Measurements from ENCODE around the gene BICDL2.

The BICDL2 gene

GRCh38 chr16:3025032-3026002 is 11.4 kb downstream of the BICDL2 start:
- no peak for DNase-seq (ENCODE audit: low spot score)

DNA sequence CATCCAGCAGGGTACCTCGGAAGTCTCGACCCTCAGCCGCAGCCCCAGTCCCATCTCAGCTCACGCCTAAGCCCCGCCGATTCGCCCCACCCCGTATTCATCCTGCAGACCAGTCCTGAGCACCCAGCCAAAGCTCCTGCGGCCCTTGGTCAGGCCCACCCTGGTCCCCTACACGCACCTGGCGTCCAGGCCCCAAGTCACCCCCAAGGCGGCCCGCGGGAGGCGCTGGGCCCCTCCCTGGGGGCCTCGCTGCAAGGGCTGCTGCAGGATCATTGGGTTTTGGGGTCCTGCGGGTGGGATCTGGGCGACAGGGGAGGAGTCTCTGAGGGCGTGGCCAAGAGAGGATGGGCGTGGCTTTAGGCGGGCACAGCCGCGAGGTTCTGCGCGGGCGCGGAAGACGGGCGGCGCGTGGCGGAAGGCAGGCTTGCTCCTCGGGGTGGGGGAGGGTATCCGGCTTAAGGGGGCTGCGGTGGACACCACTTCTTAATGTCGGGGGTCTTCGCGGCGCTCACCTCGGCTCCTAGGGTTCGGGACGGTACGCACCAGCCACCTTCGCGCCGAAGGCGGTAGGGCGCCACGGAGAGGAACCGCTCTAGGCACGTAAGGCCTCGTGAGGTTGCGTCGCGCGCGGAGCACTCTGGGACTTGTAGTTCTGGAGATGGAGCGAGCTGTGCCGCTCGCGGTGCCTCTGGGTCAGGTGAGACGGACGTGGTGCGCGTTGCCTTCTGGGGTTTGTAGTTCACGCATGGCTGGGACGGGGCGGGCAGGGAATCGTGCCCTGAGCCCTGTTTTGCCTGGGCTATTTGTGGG is 12.9 kb downstream of the BICDL2 start, which contains the start of the genes HCFC1R1 and THOC6:
TSS of gene HCFC1R1 (minus strand) at position 274 of the 810 bp plus-strand sequence. CDS start at position 273, 1 bp downstream.
TSS of gene THOC6 (plus strand) at position 367 of the 810 bp plus-strand sequence. CDS start at position 659, 292 bp downstream.
- peak; percentile 86 for DNase-seq (ENCODE audit: low spot score)

DNA sequence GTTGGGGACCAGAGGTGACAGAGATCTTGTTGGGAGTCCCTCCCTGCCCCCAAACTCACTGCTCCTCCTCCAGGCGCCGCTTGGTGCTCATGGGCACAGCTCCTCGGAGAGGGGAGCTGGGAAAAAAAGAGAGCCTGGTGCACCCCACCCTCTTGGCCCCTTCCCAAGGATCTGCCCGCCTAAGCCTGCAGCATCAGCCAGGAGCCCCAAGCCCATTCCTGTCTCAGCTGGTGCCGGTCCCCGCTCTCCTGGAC is 13.4 kb downstream of the BICDL2 start:
- DNase-seq (ENCODE audit: low spot score): peak; percentile 67

DNA sequence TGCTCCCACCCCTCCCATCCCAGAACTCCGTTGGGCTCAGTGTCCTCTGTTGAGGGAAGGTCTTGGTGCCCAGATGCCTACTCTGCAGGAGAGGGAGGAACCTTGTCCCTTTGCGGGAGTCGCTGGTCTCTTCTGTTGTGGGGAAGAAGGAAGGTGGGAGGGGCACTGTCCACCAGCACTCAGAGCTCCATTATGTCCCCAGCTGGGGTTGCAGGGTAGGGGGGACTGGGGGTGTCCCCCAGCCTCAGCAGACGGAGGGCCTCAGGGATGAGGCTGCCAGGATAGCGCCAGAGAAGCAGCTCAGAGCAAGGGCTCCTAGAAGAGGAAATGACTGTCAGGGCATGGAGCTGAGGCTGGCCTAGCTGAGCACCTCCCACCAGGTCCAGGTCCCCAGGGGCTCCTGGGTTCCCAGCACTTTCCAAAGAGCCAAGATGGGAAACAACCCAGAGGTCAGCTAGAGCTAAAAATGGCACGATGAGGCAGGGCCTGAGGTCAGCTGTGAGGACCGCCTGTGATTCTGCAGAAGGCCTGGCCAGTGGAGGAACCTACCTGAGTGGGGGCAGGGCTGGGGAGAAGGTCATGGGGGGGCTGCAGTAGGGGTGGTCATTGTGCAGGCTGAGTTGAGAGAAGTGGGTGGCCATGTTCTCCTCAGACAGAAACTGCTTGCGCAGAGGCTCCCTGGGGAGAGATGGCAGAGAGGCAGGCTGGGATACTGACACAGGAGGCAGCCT is 13.9 kb downstream of the BICDL2 start:
- DNase-seq (ENCODE audit: low spot score): no peak

DNA sequence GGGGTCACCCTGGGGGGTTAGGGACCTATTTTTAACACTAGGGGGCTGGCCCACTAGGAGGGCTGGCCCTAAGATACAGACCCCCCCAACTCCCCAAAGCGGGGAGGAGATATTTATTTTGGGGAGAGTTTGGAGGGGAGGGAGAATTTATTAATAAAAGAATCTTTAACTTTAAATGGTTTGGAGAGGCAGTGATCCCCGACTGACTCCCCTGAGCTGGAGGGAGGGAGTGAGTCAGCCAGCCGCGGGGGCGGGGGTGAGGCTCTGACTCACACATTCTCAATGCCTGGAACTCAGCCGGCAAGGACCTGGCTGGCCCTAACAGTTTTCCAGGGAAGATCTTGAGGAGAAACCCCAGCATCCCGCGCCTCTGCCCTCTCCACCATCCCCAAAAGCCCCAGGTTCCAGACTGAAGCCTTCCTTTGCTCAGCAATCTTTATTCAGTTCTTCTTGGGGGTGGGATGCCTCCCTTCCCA is 14.5 kb downstream of the BICDL2 start:
- peak; percentile 90 for DNase-seq (ENCODE audit: low spot score)

GRCh38 chr16:3021449-3022207 is 15.1 kb downstream of the BICDL2 start:
- DNase-seq (ENCODE audit: low spot score): peak; percentile 82

DNA sequence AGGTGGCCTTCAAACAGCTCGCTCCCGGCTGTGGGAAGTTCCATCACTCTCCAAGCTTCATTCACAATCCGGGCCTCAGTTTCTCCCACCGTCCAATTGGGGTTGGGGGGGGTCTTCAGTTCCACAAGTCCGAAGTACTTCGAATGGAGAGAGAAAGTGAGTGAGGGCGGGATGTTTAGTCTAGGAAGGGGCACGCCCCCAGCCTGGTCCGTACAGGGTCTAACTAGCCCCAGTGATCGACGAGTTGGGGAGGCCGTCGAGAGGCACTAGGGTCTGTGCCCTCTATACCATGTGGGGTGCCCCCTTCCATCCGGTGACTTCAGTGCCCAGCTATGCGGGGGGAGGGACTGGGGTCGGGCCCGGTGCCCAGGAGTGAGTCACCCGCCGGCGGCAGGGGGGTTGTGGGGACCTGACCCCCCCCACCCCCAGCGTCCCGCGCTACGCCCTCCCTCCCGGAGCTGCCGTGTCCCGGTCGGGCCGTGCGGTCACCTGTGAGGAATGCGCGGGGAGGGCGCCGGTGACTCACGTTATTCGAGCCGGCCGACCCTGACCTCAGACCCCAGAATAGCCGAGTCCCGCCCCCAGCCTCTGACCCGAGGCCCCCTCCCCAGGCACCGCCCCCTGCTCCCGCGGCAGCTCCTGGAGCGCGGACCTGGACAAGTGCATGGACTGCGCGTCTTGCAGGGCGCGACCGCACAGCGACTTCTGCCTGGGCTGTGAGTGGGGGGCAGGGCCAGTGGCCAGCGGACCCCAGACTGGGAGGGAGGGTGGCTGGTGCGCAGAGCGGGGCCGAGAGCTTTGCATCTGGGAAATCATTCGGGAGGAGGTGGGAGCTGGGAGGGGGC is 15.9 kb downstream of the BICDL2 start:
- peak; percentile 93 for DNase-seq (ENCODE audit: low spot score)

DNA sequence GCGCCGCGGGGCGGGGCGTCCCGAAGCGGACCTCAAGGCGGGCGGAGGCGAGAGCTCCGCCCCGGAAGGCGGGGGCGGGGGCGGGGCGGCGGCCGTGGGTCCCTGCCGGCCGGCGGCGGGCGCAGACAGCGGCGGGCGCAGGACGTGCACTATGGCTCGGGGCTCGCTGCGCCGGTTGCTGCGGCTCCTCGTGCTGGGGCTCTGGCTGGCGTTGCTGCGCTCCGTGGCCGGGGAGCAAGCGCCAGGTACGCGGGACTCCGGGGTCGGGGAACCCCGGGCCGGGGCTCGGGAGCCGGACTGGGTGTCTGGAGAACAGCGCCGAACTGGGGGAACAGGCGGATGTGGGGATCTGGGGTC is 16.5 kb downstream of the BICDL2 start, which contains the start of gene TNFRSF12A:
TSS of gene TNFRSF12A (plus strand) at position 122 of the 357 bp plus-strand sequence. CDS start at position 152, 30 bp downstream.
- peak; percentile 94 for DNase-seq (ENCODE audit: low spot score)

- DNase-seq (ENCODE audit: low spot score): no peak
Measured at GRCh38 chr16:3019594-3020246, 17.0 kb downstream of the BICDL2 start.

GRCh38 chr16:3017794-3018506 is 18.8 kb downstream of the BICDL2 start, which contains the start of gene CLDN6:
TSS of gene CLDN6 (minus strand) at chr16:3018183. CDS start at chr16:3016021, 2,162 bp downstream.
- DNase-seq (ENCODE audit: low spot score): no peak

- no peak for DNase-seq (ENCODE audit: low spot score)
Measured at GRCh38 chr16:3017344-3017743, 19.4 kb downstream of the BICDL2 start.

DNA sequence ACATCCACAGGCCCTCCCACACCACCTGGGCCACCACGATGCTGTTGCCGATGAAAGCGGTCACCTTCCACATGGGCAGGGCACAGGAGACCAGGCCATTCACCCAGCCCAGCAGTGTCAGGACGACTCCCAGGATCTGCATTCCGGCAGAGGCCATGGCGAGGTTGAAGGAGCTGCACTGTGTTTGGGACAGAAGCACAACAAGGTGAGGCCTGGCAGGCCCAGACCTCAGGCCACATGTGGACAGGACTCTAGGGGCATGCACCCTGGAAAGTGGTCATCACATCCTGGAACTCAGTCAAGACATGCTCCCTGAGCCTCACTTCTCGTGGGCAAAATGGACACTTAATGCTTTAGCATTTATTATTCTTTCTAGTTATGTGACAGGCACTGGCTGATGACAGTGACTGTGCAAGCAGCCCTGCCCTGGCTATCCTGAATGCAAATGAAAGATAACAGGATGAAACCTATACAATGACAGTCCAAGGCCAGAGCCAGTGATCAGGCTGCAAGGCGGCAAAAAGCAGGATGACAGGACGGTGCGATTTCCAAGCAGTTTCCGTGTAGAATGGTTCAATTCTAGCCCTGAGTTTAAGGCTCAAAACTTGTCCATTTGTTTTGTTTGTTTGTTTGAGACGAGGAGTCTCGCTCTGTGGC is 20.8 kb downstream of the BICDL2 start:
- no peak for DNase-seq (ENCODE audit: low spot score)

DNA sequence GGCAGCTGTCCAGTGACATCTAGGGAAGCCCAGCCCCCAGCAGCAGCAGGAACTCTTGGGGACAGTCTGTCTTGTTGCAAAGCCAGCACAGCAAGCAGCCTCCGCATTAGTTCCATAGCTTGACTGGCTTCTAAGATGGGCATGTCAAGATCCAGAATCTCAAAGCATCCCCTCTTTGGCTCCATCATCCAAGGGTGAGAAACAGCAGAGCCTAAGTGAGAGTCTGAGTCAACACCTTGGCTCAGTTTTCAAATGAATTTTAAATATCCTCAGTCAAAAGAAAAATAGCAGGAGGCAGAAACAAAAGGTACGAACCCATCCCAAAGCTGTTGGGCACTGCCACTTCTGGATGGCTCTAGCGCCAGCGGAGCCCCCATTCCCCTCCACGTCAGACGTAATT is 21.8 kb downstream of the BICDL2 start:
- no peak for DNase-seq (ENCODE audit: low spot score)

GRCh38 chr16:3013998-3014690 is 22.6 kb downstream of the BICDL2 start:
- DNase-seq (ENCODE audit: low spot score): no peak

- DNase-seq (ENCODE audit: low spot score): no peak
Measured at GRCh38 chr16:3013491-3013951, 23.2 kb downstream of the BICDL2 start.

DNA sequence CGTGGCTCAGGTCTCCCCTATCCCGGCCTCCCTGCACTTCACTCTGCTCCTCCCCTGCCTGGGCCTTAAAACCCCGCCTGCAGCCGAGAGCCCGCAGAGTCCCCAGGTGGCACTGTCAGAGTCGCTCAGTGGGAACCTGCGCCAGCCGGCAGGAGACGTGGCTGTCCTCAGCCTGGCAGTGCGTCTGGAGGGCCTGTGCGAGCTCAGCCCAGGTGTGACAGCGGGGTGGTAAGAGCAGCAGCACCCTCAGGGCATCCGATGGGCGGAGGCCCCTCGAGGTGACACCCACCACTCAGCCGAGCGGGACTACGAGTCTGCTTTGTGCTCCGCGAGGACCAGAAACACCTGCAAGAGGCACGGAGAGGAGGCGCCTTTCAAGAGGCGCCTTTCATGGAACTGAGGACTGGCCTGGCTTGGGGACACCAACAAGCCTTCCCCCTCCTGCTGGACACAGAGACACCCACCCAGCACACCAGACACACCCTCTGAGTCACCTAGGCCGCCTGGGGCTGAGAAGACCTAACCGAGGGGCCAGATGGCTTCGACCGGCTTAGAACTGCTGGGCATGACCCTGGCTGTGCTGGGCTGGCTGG is 23.8 kb downstream of the BICDL2 start, which contains the start of gene CLDN9:
TSS of gene CLDN9 (plus strand) at position 96 of the 593 bp plus-strand sequence. CDS start at position 536, 440 bp downstream.
- no peak for DNase-seq (ENCODE audit: low spot score)

DNA sequence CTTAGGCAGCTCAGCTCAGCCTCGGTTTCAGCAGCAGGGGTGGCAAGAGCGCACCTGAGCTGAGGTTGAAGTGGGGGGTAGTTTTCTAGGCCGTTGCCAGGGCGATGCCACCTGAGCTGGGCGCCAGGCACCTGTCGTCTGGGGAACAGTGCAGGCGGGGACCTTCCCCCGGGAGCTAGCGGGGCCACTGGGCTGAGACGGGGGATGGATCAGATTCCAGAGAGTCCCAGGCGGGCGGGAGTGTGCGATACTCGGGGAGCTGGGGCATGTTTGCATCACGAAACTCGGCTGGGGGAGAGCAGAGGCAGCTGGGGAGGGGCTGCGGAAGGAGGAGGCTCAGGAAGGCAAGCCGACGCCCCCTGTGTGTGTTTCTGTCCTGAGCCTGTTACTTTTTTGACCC is 24.5 kb downstream of the BICDL2 start:
- no peak for DNase-seq (ENCODE audit: low spot score)

Measured in AG20443 (cell line).